ENCODE results near the gene TSTD2. TPM values are rescaled to one million over a fixed set of nuclear protein-coding genes. Genes with fewer than 3 reads are reported as not detected.
"Not testable (repeated sequence)": the region's sequence is repeated elsewhere in the genome, so short reads cannot be mapped to it uniquely, and the experiment has no call there.

TSTD2 gene
- polyA plus RNA-seq, 1 donor = 46.8 TPM

GRCh38 chr9:97593960-97594359 is 39.2 kb downstream of the TSTD2 start:
- no peak for DNase-seq

- DNase-seq = no peak
Measured at GRCh38 chr9:97592126-97592525, 41.0 kb downstream of the TSTD2 start.

GRCh38 chr9:97591535-97591934 is 41.6 kb downstream of the TSTD2 start:
- no peak for DNase-seq

GRCh38 chr9:97586909-97587308 is 46.3 kb downstream of the TSTD2 start:
- not testable (repeated sequence) for DNase-seq

- not testable (repeated sequence) for DNase-seq
Measured at GRCh38 chr9:97584778-97585177, 48.4 kb downstream of the TSTD2 start.

GRCh38 chr9:97581590-97581989 is 51.6 kb downstream of the TSTD2 start:
- not testable (repeated sequence) for DNase-seq

- DNase-seq = no peak
Measured at GRCh38 chr9:97579914-97580313, 53.3 kb downstream of the TSTD2 start.

GRCh38 chr9:97578846-97579245 is 54.3 kb downstream of the TSTD2 start:
- no peak for DNase-seq

GRCh38 chr9:97577051-97577450 is 56.1 kb downstream of the TSTD2 start:
- no peak for DNase-seq

- DNase-seq = no peak
Measured at GRCh38 chr9:97575673-97576200, 57.4 kb downstream of the TSTD2 start.

GRCh38 chr9:97574921-97575672 is 58.1 kb downstream of the TSTD2 start:
- DNase-seq = not testable (repeated sequence)

GRCh38 chr9:97574101-97574571 is 59.0 kb downstream of the TSTD2 start:
- not testable (repeated sequence) for DNase-seq

GRCh38 chr9:97573482-97574073 is 59.6 kb downstream of the TSTD2 start:
- no peak for DNase-seq

GRCh38 chr9:97572892-97573365 is 60.2 kb downstream of the TSTD2 start:
- DNase-seq = no peak

- DNase-seq = no peak
Measured at GRCh38 chr9:97572196-97572891, 60.8 kb downstream of the TSTD2 start.

GRCh38 chr9:97571664-97572063 is 61.5 kb downstream of the TSTD2 start:
- DNase-seq = peak; percentile 14

- DNase-seq = no peak
Measured at GRCh38 chr9:97570899-97571298, 62.3 kb downstream of the TSTD2 start.

GRCh38 chr9:97568461-97569275 is 64.5 kb downstream of the TSTD2 start:
- DNase-seq = no peak

- DNase-seq = no peak
Measured at GRCh38 chr9:97567894-97568202, 65.3 kb downstream of the TSTD2 start.

GRCh38 chr9:97567182-97567893 is 65.8 kb downstream of the TSTD2 start:
- no peak for DNase-seq

- no peak for DNase-seq
Measured at GRCh38 chr9:97565262-97565661, 67.9 kb downstream of the TSTD2 start.

Data from left kidney (tissue), 2 donors.